Inferior parietal cortex (tissue), 1 donor: Measurements from ENCODE around the gene GTF3A.
A peak's percentile ranks its signal among the peaks of the same experiment; 100 is the strongest.

ENCODE experiments used
- DNase-seq: peaks from one replicate; pipeline ENCODE4 v3.0.0-alpha.2; 2016; ENCODE audit errors: extremely low spot score

Gene GTF3A

DNA sequence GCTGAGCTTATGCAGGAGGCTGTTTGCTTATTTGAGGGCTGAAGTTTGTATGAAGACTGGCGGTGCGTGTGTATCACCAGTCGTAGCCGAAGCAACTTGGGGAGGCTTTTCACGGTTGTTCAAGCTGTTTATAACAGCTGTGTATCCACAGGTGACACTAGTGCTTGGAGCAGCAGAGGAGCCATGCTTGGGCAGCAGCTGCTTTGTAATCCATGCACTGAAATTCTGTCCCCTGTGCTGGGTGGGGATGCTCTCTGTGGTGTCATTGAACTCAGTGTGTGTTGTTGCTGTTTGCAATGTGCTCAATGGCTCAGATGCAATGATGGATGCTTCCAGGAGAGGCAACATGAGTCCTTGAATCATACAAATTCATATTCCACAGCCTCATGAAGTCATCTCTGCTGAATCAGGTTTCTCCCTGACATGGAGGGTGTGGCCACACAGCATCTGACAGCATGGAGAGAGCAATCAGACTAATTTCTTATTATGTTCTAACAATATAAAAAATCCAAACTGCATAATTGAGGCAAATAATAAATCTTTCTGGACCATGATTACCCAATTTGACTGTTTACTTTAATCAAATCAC lies 18.8 kb upstream of the GTF3A start:
- no peak for DNase-seq

DNA sequence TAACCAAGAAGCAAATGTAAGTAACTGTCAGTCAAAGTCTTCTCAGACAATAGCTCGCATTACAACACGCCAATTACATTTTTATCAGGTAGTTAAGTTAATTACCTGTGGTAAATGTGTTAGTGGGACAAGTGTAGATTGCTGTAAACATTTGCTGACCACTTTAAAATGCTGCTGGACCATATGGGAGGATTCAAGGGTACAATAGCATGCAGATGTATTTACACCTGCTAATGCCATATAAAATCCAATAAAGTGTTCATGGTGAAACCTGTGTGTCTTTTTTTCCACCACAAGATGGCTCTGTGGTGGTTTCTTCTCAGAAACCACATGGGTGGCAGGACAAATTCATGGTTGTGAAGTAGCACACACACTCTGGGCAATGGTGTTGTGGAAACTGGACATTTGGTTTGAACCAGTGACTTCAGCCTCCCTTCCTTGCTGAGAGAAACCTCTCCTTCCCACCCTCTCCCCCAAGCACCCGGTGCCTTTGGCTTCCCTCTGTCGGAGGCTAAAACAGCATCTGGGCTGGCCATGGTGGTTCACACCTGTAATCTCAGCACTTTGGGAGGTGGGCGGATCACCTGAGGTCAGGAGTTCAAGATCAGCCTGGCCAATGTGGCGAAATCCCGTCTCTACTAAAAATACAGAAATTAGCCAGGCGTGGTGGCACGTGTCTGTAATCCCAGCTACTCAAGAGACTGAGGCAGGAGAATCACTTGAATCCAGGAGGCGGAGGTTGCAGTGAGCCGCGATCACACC lies 18.1 kb upstream of the GTF3A start:
- peak; percentile 49 for DNase-seq

DNA sequence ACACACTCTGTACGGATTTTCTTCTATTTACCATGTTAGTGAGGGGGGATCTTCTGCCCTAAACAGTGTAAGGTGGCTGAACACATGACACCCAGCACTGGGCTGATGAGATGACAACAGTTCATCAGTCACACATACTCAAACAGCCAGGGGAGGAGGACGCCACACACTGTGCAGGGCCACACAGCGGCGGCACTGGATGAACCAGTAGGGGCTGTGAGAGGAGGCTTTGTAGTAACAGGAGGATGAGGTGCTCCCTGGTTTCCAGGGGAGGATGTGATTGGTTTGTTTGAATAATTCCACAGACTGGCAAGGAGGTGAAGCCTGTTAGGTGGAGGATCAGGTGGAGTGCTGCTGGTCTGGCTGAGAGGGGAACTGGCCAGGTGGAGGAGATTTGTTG lies 16.3 kb upstream of the GTF3A start:
- no peak for DNase-seq

DNA sequence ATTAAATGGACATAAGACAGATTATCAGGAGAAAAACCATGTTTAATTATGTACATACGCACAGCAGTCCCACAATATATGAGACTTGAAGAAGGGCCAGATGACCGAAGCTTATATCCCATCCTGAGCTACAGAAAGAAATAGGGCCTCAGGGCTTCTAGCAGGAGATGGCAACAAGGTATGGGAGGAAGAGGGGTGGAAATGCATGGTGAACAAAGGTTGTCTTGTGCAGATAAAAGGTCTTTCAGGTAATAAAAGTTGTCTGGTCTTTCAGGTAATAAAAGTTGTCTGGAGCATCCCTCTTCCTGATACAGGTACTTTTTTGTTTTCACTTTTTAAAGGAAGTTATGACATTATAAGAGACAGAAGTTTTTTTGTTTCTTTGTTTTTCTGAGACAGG lies 15.4 kb upstream of the GTF3A start:
- DNase-seq, result no peak

DNA sequence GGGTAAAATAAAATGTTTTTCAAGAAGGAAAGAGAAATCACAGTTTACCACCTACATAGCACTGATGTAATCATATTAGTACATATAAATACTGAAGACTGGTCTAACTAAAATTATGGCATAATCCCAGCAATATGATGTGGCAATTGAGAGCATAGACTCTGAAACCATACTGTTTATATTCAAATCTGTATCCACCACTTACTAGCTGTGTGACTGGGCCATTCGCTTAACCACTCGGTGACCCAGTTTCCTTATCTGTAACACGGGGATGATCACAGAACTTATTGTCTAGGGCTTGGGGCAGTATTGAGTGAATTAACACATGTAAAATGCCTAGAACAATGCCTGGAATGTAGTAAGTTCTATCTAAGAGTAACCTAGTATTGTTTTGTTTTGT lies 13.1 kb upstream of the GTF3A start:
- DNase-seq, result no peak

DNA sequence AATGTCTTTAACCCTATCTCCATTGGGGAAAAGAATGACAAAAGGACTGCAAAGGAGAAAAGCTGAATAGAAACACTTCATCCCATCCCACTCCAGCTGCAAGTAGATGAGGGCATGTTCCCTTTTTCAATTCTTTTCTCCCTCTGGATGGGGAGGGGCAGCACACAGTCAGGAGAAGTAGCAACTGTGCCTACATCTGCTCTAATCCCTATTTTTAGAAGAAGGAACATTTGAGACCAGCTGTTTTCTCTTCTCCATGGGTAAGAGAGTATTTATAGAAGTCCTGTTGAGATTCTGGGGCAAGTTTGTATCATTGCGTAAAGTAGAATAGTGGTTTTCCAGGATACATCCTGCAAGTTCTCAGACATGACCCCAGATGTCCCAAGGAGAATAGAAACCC lies 9.3 kb upstream of the GTF3A start:
- peak; percentile 16 for DNase-seq

DNA sequence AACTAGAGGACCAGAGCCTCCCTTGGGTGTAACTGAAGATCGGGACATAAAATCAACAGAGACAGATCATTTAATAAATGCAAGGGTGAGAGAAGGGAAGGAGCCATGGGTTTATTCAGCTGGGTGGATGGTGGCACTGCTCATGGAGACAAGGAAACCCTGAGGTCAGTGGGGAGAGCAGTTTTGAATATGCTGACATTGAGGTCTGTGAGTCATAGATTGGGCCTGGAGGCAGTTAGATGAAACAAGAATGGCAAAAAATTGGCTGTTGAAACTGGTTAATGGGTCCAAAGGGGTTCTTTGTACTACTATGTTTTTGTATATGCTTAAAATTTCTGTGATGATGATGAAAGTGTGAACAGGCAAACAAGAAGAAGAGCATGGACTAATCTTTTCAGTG lies 5.1 kb upstream of the GTF3A start:
- no peak for DNase-seq

DNA sequence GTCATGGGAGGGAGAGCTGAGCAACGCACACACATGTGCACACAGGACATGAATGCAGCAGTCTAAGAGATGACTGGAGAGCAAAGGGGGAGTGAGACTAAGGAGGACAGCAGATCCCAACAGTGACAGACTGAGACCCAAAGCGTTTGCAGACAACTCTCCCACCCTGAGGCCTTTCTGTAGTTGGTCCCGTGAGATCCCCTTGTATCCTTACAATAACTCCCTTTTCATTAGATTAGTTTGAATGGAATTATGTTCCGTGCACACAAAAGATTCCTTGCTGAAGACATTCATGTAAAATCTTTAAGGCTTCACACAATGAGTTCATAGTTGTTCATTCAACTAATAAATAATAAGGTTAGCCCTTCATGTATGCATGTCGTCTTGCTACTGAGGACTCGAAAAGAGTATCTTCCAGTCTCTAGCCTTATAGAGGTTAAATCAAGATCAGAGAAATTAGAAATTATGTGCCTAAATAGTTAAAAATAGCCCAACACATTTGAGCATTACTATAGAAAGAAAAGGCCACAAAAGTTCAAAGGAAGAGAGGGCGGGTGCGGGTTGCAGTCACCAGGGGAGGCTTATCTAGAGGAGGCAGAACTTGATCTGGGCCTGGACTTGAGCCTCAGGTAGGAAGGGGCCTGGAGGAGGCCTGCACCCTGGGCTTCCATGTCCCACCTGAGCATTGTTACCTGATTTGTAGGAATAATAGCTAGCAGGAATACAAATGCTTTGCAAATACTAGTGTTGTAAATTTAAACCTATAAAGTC lies 3.1 kb upstream of the GTF3A start:
- no peak for DNase-seq

DNA sequence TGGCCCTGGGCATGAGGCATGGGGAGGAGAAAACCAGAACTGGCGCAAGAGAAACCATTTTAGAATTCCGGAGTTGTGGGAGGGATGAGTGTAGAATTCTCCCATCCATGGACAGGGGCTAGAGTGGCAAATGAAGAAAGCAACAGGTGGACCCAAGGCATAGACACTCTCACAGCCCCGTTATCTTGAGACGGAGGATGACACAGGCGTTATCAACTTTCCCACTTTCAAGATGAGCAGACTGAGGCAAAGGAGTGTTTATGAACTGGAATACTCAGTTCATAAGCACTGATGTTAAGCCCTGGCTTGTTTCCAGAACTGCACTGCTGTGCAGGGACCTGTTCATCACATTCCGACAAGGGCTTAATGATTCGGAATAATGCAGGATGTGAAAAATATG lies 1.1 kb upstream of the GTF3A start:
- DNase-seq, result no peak

DNA sequence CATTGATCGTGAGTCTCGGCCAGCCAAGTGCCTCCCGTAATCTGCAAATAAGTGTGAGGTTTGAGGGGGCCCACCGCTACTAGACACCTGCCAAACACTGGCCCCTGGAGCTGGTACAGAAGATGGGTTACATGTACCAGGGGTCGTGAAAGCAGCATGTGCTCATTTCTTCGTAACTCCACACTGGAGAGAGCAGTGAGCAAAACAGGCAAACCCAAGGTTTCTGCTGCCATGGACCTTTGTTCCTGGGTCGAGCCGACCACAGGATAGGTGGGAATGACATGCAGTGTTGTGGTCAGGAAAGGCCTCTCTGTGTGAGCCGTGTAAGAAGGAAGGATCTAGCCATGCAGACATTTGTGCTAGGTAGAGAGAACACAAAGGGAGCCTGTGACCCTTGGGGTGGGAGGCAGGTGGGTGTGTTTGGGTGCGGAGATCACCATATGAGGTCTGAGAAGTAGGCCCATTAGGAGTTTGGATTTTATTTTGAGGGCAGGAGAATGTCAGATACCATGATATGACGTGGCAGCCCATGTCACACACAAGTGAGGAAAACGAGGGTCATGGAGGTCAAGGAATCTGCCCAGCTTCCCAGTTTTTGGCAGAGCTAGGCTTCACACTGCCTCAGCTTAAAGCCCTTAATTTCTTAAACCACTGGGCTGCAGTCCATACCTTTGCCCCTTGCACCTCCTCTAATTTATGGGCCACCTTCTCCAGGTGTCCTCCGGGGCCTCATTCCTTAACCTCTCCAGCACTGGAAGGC lies 919 bp downstream of the GTF3A start:
- DNase-seq, result no peak

DNA sequence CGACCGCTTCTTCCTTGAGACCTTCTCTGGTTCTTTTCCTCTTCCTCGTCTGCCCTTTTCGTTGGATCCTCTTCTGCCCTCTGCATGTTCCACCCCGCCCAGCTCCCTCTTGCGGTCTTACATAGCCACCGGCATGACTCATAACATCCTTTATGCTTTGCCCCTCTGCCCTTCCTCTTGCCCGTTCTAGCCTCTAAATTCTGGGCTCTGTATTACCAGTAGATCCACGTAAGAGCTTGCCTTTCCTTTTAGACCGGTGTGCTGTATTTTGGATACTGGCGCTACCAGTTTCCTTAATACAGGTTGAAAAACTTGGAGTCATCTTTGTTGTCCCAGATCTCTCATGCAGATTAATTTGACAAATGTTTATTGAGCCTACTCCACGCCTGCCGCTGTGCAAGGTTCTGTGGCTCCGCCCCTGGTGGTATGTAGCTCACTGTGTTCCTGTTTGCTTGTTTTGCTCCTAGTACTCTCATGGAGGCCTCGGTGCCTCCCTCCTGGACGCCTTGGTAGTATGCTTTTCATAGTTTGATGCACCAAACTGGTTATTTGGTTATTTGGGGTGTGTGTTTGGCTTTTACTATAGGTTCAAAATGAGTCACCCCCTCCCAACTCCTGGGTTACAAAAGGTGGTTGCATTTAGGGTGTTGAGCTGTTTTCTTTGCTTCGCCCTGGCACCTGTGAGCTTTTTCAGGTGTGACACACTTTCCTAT lies 1.7 kb downstream of the GTF3A start:
- DNase-seq, result peak; percentile 49

DNA sequence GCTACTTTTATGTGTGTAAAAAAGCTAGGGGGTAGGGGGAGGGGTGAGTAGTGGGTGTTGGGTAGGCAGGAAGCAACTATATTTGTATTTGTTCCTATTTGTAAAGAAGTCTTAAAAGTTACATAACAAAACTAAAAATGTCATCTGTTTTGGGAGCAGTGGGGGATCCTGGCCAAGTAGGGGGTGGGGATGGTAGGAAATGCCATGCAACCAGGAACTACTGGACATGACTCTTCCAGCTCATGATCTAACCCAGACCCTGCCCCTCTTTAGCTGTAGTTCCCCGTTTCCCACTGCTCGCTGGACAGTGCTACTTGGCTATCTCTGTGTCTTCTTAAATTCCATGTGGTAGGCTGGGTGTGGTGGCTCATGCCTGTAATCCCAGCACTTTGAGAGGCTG lies 3.2 kb downstream of the GTF3A start:
- DNase-seq, result no peak

DNA sequence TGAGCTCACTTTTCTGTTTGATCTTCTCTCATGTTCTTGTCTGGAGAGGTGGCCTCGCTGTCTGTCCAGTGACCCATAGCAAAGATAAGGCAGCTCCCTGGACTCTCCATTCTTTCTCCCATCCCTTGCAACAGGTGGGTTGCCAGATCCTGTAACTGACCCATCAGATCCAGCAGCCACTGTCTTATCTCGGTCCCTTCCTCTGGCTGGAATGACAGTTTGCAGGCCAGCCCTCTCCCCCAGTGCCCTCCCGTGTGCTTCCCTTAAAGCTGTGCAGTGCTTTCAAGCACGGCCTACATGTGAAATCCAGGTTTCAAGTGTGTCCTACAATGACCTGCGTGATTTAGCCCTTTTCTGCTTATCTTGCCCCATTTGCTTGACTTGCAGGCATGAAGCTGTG lies 3.7 kb downstream of the GTF3A start:
- DNase-seq, result no peak

DNA sequence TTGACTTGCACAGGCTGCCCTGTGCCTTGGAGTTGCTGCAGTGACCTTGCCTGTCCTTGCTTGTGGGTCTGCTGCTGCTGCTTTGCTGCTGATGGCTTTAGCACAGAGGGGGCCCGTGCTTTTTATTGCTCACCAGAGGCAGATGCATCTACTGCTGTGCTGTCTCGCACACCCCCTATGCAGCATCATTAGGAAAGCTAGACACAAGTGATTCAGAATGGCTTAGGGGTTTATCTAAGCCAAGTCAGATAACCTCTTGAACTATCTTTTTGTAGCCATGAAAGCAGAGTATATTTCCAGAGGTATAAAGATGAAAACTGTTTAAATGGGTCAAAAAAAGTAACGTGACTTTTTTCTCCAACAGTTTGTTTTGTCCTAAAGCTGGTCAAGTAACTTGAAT lies 7.8 kb downstream of the GTF3A start:
- DNase-seq, result no peak

DNA sequence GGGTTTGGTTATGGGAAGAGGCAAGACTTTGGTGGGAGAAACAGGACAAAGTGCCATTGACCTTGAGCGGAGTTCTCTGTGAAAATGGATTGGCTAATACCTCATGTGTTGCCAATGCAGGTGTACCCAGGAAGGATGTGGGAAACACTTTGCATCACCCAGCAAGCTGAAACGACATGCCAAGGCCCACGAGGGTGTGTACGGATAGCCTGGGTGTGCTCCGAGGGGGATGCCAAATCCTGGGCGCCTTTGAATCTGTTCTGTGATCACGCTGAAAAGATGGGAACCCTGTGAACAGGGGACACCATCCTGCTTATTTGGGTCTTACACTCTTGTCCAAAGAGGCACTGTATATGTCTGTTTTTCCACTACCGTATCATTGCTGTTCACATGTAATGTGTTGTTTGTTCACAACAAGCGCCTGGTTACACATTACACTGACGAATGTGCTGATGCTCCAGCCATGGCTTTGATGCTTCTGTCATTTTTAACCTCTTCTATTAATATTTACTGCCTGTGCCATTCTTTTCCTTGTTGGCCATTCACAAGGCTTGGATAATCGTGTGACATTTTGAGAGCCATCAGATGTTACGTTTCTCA lies 8.3 kb downstream of the GTF3A start:
- DNase-seq, result no peak

DNA sequence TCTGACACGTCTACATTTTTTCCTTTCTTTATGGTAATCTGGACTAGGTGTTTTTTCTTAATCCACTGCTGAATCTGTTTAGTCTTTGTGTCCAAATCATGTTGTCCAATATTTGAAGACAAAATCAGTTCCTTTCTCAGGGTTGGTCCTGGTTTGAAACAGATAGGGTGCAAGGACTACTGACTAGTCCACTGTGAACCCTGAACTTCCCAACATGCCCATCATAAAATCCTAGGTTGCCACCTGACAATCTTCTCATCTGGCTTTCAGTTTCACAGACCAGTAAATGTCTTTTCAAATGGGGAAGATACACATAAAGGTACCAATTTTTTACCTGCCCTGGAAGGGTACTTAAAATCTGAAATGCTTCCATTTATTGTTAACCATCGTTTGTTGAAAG lies 12.7 kb downstream of the GTF3A start:
- no peak for DNase-seq

DNA sequence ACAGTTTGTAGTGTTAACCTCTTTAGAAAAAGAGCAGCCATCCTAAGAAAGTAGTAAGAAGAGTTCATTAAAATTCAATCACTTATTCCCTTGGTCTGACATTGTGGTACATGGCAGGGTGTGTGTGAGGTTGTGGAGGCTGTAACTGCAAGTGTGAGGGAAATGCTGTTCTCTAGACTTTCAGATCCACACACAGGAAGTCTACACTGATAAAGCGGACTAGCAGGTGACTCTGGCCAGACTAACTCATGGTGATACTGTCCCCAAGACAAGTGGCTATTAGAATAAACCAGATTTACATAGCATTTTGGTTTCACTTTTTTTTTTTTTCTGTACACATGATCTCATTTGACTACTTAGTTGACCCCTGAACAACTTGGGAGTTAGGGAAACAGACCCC lies 16.0 kb downstream of the GTF3A start:
- DNase-seq, result no peak

DNA sequence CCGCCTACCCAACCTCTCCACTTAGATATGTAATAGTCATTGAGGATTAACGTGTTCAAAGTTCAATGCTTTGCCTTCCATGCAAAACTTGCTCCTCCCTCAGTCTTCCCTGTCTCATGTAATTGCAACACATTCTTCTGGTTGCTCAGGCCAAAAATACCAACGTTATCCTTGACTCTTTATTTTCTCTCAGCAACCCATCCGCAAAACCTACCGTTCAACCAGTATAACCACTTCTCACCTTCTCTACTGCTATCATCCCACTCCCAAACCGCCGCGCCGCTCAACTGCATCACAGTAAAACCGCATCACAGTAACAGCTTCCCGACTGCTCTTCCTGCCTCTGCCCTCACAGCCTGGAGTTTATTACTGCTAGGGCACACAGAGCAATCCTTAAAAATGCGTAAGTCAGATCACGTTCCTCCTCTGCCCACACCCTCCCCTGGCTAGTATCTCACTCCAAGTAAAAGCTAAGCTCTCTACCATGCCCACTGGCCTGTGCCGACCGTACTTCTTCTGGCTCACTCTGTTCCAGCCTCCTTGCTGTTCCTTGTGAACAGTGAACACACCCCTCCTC lies 17.7 kb downstream of the GTF3A start:
- no peak for DNase-seq

DNA sequence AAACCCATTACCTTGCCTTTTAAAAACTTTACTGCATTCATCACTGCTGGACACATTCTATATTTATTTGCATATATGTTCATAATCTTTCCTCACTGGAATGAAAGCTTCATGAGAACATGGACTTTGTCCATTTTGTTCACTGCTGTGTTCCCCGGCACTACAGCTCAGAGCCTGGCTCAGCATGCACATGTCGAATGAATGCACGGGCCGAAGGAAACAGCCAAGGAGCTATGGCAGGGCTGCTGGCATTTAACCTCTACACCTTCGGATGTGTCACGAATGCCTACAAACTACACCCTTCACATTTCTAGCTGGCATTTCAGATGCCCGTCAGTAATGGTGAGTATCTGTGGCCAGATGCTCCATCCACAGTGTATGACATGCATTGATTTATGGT lies 18.4 kb downstream of the GTF3A start:
- no peak for DNase-seq

DNA sequence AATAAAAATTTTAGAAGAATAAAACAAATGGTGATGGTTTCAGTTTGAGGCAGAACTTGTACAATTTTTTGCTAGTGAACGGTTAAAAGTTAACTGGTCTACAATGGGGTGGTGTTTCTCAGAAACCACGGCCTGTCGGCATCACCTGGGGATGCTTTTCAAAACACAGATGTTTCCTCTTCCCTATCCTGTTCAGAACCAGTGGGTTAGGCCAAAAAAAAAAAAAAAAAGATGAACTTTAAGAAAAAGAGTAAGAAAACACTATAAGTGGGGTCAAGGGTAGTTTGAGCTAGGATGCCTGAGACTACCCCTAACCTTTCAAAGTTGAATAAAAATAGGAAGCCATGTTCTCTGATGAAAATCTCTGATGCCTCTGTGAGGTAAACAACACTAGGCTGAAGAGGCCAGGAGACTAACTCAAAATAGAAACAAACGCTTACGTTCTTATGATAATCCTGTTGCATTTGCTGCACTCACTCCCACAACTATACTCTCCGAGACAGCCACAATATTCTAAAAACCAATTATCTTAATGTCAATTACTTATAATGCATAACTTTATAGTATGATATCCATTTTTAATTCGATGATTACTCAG lies 22.7 kb downstream of the GTF3A start:
- DNase-seq, result no peak

DNA sequence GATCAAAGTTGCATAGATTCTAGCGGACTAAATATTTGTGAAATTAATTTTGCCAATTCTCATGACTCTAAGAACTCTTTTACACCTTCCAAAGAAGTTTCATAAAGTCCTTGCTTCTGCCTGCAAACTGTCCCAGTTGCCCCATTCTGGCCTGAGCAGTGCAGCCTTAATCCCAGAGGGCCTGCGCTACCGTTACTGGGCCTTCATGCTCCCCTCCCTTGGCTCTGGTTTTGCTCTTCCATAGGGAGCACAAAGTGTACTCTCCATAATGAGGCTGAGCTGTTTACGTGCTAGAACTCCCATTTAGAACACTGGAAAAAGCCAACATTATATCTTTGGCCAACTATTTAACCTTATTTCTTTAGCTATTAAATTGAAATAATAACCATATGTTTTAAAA lies 23.9 kb downstream of the GTF3A start:
- DNase-seq, result no peak
